Right cardiac atrium (tissue), 5 donors: ENCODE measurements around the gene ERGIC1. TPM values are rescaled to one million over a fixed set of nuclear protein-coding genes. Genes with fewer than 3 reads are reported as not detected.

Experiments used
- ATAC-seq, 2 donors: fragments of 200-7000 bp; cut with Tn5 transposase; one replicate each; pipeline versions ENCODE4 v1.8.0 to v1.9.1; 2020; ENCODE audit warnings: moderate library complexity in 2 of 2, mild to moderate bottlenecking in 1 of 2
- DNase-seq, 3 donors: peaks; one replicate each; pipeline ENCODE4 v3.0.0-alpha.2; 2020
- H3K27ac ChIP-seq: one replicate; pipeline ENCODE4 v1.5.1; 2013; ENCODE audit warnings: mild to moderate bottlenecking, low read length, control low read depth, moderate library complexity
- H3K27me3 ChIP-seq: one replicate; pipeline ENCODE4 v1.6.1; 2013; ENCODE audit not compliant: control insufficient read depth, insufficient read depth
- H3K4me1 ChIP-seq: one replicate; pipeline ENCODE4 v1.6.1; 2013; ENCODE audit warnings: low read length; ENCODE audit not compliant: control insufficient read depth, insufficient read depth
- H3K4me3 ChIP-seq: one replicate; pipeline ENCODE4 v1.5.1; 2013; ENCODE audit warnings: low read length, control low read depth
- H3K9me3 ChIP-seq: one replicate; pipeline ENCODE4 v1.6.1; 2013; ENCODE audit warnings: low read length; ENCODE audit not compliant: control insufficient read depth
- WGBS: extraction: QIAGEN DNeasy Blood & Tissue Kit; methylation state at CpG from one replicate; pipeline ENCODE4 v1.1.7; 2013; 5-methylcytosine and 5-hydroxymethylcytosine counted together
- intact Hi-C, 4 donors: fragments of 100-400 bp; cut with DNase I; formaldehyde crosslinking; loops; one replicate each; pipeline versions ENCODE4 v1.11.0 to v1.14.0; 2022 to 2023
- polyA plus RNA-seq: library from polyadenylated mRNA; stranded (reverse); fragments of 200-250 nt; gene quantifications from one replicate; pipeline ENCODE4 v1.2.3, GENCODE V29; 2013
- total RNA-seq, 4 donors: library from RNA; stranded (reverse); fragmentation: NEBNext Ultra II Directional; extraction: Animal tissue kit (Norgen Biotek cat#: 25700); gene quantifications; one replicate each; pipeline ENCODE4 v1.2.1, GENCODE V29; 2021
- donor health status: healthy with polysubstance abuse.
- donor health status: DM: no; HTN: yes; CAD: no.
- donor health status: DM: no; HTN: no; CAD: no.
- donor health status: DM: no; HTN: yes; CAD: no; lungs with severe emphysema.
- donor health status: DM: yes; HTN: yes; CAD: no.

ERGIC1 gene
- total and polyA plus RNA-seq, 5 donors: 73.1 to 96.8 (median 85.0) TPM

GRCh38 chr5:172867761-172868435 is 33.8 kb downstream of the ERGIC1 start:
- peak in 1 of 3 donors; percentile 9 for DNase-seq
- Histone ChIP-seq H3K4me1 (peaks cover 41% of the 10 kb centered on the region), H3K27me3 (no peaks in the 10 kb centered on the region), H3K27ac (peak overlapping the region; percentile 84), H3K9me3 (no peaks in the 10 kb centered on the region), H3K4me3 (no peak overlapping the region)
- 56% methylated on average over 11 of the region's 11 CpGs for WGBS
- no peak for ATAC-seq
- intact Hi-C loops: no loop called here

DNA sequence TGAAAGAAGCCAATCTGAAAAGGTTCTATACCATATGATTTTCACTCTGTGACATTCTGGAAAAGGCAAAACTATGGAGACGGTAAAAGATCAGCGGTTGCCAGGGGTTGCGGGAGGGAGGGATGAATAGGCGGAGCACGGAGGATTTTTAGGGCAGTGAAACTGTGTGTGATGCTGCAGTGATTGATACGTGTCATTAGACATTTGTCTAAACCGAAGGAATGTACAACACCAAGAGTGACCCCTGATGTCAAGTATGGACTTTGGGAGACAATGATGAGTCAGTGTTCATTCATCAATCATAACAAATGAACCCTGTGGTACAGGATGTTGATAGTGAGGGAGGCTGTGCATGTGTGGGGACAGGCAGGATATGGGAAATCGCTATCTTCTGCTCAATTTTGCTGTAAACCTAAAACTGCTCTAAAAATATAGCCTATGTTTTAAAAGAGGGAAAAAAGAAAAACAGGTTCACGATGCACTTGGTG is 34.4 kb downstream of the ERGIC1 start:
- peak in 1 of 3 donors; percentile 20 for DNase-seq
- intact Hi-C loops: no loop called here
- Histone ChIP-seq H3K27ac (peak overlapping the region; percentile 84), H3K9me3 (no peaks in the 10 kb centered on the region), H3K4me1 (peaks cover 45% of the 10 kb centered on the region), H3K4me3 (no peak overlapping the region), H3K27me3 (no peaks in the 10 kb centered on the region)
- 58% methylated on average over 9 of the region's 9 CpGs for WGBS
- ATAC-seq: no peak

- intact Hi-C loops: no loop called here
- peak; percentile 92 to 95 (median 92) for DNase-seq
- ATAC-seq: peak; percentile 84
- peaks cover 49% of the 10 kb centered on the region for H3K4me1 ChIP-seq
- no peak overlapping the region for H3K4me3 ChIP-seq
- 38% methylated on average over 10 of the region's 10 CpGs for WGBS
- H3K27ac ChIP-seq: peak overlapping the region; percentile 84
- no peaks in the 10 kb centered on the region for H3K27me3 ChIP-seq
- no peaks in the 10 kb centered on the region for H3K9me3 ChIP-seq
Measured at GRCh38 chr5:172868924-172869591, 35.0 kb downstream of the ERGIC1 start.

DNA sequence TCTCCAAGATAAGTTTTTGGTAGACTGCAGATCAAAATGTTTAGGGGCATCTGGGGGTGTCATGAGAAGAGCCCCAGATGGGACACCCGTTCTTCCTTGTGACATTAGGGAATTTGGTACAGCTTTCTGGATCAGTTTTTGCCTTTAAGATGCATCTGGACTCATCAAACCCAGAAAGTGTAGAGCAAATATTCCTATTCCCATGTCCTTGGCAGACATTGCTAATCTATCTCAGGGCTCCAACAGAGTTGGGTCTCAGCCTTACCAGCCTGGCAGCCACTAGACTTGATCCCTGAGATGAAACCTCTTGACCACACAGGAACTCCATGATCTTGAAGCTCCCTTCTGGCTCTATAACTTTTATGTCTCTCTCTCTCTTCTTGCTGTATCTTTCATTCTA is 35.6 kb downstream of the ERGIC1 start:
- 67% methylated on average over 1 of the region's 1 CpG for WGBS
- H3K27ac ChIP-seq: peak overlapping the region; percentile 84
- no peak for ATAC-seq
- no peak for DNase-seq
- intact Hi-C loops: loop anchor here in 1 of 4 donors (5.0 kb wide), 1 partner anchor 102 kb away; no protein-coding TSS in a partner anchor
- no peaks in the 10 kb centered on the region for H3K9me3 ChIP-seq
- peaks cover 49% of the 10 kb centered on the region for H3K4me1 ChIP-seq
- H3K4me3 ChIP-seq: no peak overlapping the region
- H3K27me3 ChIP-seq: no peaks in the 10 kb centered on the region

GRCh38 chr5:172870291-172870714 is 36.3 kb downstream of the ERGIC1 start:
- DNase-seq (peak; percentile 63 to 65 (median 64)), ATAC-seq (peak; percentile 1 to 46)
- H3K4me3 ChIP-seq: no peak overlapping the region
- peak overlapping the region; percentile 96 for H3K27ac ChIP-seq
- no peaks in the 10 kb centered on the region for H3K9me3 ChIP-seq
- 24% methylated on average over 4 of the region's 4 CpGs for WGBS
- intact Hi-C loops: loop anchor here in 1 of 4 donors (5.0 kb wide), 1 partner anchor 103 kb away; no protein-coding TSS in a partner anchor
- peaks cover 49% of the 10 kb centered on the region for H3K4me1 ChIP-seq
- H3K27me3 ChIP-seq: no peaks in the 10 kb centered on the region

DNA sequence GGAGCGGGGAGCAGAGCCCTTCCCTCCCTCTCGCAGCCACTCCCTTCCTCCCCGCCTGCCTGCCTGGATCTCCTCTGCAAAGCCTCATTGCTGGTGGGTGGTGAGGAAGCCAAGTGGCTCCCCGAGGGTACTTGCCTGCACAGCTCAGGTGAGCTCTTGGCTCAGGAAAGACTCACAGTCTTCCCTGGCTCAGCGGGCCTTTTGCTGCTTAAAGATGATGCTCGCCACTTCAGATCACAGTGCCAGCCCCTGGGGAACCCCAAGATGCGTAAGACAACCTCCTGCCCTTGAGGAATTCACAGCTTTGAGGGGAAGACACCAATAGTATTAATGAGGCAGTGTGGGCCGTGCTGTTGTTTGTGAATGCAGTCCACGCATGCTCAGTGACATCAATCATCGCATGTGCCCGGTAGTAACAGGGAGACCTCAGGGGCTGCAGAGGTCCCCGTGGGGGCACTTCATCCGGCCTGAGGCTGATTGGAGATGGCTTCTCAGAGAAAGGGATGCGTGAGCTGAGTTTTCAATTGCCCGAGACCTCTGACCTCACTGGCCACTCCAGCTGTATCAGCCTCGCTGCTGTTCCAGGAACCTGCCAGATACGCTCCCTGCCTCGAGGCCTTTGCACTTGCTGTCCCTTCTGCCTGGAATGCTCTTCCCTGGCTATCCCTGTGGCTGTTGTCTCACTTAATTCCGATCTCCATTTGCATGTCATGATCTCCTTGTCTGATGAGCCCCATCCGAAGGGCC is 36.8 kb downstream of the ERGIC1 start:
- Histone ChIP-seq H3K4me1 (peaks cover 49% of the 10 kb centered on the region), H3K4me3 (no peak overlapping the region), H3K27ac (peak overlapping the region; percentile 96), H3K27me3 (no peaks in the 10 kb centered on the region), H3K9me3 (no peaks in the 10 kb centered on the region)
- intact Hi-C loops: loop anchor here in 1 of 4 donors (5.0 kb wide), 1 partner anchor 104 kb away; no protein-coding TSS in a partner anchor
- 46% methylated on average over 20 of the region's 20 CpGs for WGBS
- peak in 2 of 3 donors; percentile 68 to 70 for DNase-seq
- peak in 1 of 2 donors; percentile 0 for ATAC-seq

GRCh38 chr5:172871536-172871935 is 37.5 kb downstream of the ERGIC1 start:
- Histone ChIP-seq H3K9me3 (no peaks in the 10 kb centered on the region), H3K4me3 (no peak overlapping the region), H3K4me1 (peaks cover 44% of the 10 kb centered on the region), H3K27me3 (no peaks in the 10 kb centered on the region), H3K27ac (peak overlapping the region; percentile 96)
- intact Hi-C loops: loop anchor here in 1 of 4 donors (5.0 kb wide), 1 partner anchor 104 kb away; no protein-coding TSS in a partner anchor
- DNase-seq (no peak), ATAC-seq (no peak)
- 55% methylated on average over 3 of the region's 3 CpGs for WGBS

DNA sequence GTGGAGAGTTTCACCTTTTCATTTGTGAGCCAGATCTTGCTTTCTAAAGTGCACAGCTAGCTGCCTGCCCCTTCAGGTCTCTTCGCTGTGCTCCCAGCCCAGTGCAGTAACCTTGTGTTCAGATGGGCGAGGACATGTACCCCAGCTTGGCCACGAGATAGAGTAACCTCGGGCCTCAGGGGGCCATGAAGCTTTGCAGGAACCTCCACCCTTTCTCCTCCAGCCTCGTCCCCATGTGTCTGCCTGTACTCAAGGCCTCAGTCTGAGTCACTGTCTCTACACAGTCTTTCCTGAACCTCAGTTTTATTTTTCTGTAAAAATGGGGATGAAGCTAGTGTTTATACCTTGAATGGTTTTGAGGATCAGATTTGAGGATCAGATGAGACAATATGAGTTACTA is 37.9 kb downstream of the ERGIC1 start:
- Histone ChIP-seq H3K4me1 (peaks cover 41% of the 10 kb centered on the region), H3K4me3 (no peak overlapping the region), H3K27ac (peak overlapping the region; percentile 96), H3K27me3 (no peaks in the 10 kb centered on the region), H3K9me3 (no peaks in the 10 kb centered on the region)
- ATAC-seq (peak in 1 of 2 donors; percentile 5), DNase-seq (peak in 1 of 3 donors; percentile 21)
- intact Hi-C loops: loop anchor here in 1 of 4 donors (5.0 kb wide), 1 partner anchor 105 kb away; no protein-coding TSS in a partner anchor
- 37% methylated on average over 5 of the region's 5 CpGs for WGBS

- H3K4me3 ChIP-seq: no peak overlapping the region
Measured at GRCh38 chr5:172872997-172873491, 39.0 kb downstream of the ERGIC1 start.

DNA sequence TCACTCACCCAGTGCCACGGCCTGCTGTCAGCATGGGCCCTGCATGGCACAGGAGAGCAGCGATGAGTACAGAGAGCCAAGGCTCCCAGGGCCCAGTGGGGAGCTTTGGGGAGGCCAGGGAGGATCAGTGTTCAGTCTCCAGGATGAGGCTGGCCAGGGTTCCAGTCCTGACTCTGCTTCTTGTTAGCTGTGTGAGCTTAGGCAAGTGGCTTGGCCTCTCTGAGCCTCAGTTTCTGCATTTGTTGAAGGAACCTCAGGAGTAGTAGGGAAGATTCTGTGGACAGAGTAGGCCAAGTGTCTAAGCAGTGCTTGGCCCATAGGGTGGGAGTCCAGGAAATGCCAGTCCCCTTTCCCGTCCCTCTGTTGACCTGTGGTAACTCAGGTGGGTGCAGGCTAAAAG is 39.5 kb downstream of the ERGIC1 start:
- no peak for DNase-seq
- Histone ChIP-seq H3K4me3 (no peak overlapping the region), H3K27me3 (no peaks in the 10 kb centered on the region), H3K9me3 (no peaks in the 10 kb centered on the region), H3K4me1 (peaks cover 45% of the 10 kb centered on the region), H3K27ac (peak overlapping the region; percentile 96)
- intact Hi-C loops: loop anchor here in 1 of 4 donors (5.0 kb wide), 1 partner anchor 106 kb away; no protein-coding TSS in a partner anchor
- no peak for ATAC-seq
- whole genome bisulfite sequencing: 60% methylated on average over 3 of the region's 3 CpGs

More at GRCh38 chr5:172872997-172873491, 39.0 kb downstream of the ERGIC1 start:
- intact Hi-C loops: loop anchor here in 1 of 4 donors (5.0 kb wide), 1 partner anchor 106 kb away; no protein-coding TSS in a partner anchor
- 7% methylated on average over 13 of the region's 13 CpGs for WGBS
- Histone ChIP-seq H3K27ac (peak overlapping the region; percentile 96), H3K9me3 (no peaks in the 10 kb centered on the region), H3K27me3 (no peaks in the 10 kb centered on the region), H3K4me1 (peaks cover 44% of the 10 kb centered on the region)
- peak; percentile 88 to 93 (median 93) for DNase-seq
- peak; percentile 69 to 79 for ATAC-seq
